ENCODE results near the gene P2RY6. TPM values are rescaled to one million over a fixed set of nuclear protein-coding genes. Genes with fewer than 3 reads are reported as not detected.
A peak's percentile ranks its signal among the peaks of the same experiment; 100 is the strongest.

Gene P2RY6
- total and polyA plus RNA-seq, 2 of the 8 experiments (the other 6 are each of a cell fraction or from before 2014, with no cell fraction given): 0.15 TPM; not detected in 1

DNA sequence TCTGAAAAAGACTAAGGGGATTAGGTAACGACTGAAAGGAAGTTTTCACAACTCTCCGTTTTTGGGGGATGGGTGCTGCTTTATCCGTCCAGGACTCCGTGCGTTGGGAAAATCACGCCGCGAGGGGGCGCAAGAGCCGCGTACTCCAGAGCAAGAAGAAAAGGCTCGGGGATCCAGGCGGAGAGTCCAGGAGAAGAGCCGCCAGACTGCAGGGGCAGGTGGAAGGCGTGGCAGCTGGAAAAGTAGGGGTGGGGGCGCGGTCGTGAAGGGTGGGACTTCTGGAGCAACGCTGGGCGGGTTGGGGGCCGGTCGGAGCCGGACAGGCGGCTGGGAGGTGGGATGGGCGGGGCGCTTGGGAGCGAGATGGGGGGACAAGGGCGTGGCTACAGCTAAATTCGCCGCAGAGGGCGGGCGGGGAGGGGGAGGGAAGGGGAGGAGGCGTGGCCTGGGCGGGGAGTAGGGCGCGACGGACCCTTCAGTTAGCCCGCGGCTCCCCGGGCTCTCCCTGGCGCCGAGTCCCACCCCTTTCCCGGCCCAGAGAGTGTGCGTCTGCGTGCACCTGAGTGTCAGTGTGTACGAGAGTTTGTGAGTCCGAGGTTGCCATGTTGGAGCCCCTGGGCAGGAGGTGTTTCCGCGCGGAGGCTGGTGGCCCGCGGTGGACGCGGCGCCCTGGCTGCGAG lies 35.3 kb downstream of the P2RY6 start:
- Histone ChIP-seq H4K91ac (replicated peaks; ENCODE audit: insufficient read length, low read length) (peak overlapping the region; percentile 6), H2BK15ac (ENCODE audit: low read length) (peak overlapping the region; percentile 46; the same call in 1 of the 2 replicates), H3K4me1 (replicated peaks in 1 of 4; ENCODE audit: control insufficient read depth in 3 of 4, insufficient read depth in 4 of 4, low read length in 3 of 4) (peaks cover 3 to 20% (median 7%) of the 10 kb centered on the region in 4 experiments; a peak in 6 of 7 replicates), H2AFZ (ENCODE audit: low read length) (peak overlapping the region; percentile 74; the same call in 1 of the 2 replicates), H3K4ac (replicated peaks; ENCODE audit: insufficient read length, low read depth, low read length) (no peak overlapping the region), H3K56ac (replicated peaks; ENCODE audit: insufficient read length, low read depth, low read length) (no peak overlapping the region), H3K23me2 (ENCODE audit: low read depth, low read length) (peaks cover 18% of the 10 kb centered on the region), H2BK12ac (ENCODE audit: low read depth, low read length) (0 out of 2 replicates have a peak overlapping the region, but pooled peaks have one; percentile 60), H3K27ac (ENCODE audit: low read depth, low read length) (0 out of 2 replicates have a peak overlapping the region, but pooled peaks have one; percentile 39), H3K79me1 (ENCODE audit: low read depth, low read length) (peaks cover 3% of the 10 kb centered on the region; the same call in 1 of the 2 replicates), H3K18ac (ENCODE audit: extremely low read depth, low read length) (peak overlapping the region; percentile 71), H4K5ac (ENCODE audit: insufficient read length, low read depth, low read length) (peak overlapping the region; percentile 51), H3K9ac (replicated peaks in 1 of 4; ENCODE audit: extremely low read depth in 1 of 4, low read depth in 3 of 4, low read length in 3 of 4) (peak overlapping the region in 3 of 4 experiments; percentile 3 to 32 (median 25); a peak in 5 of 7 replicates), H4K8ac (ENCODE audit: extremely low read depth, insufficient read depth, low read length) (no peak overlapping the region; the same call in 1 of the 2 replicates), H2BK20ac (ENCODE audit: low read length) (no peak overlapping the region; the same call in 1 of the 2 replicates), H3K4me3 (ENCODE audit: extremely low read depth in 1 of 4, insufficient read depth in 2 of 4, low read depth in 3 of 4, low read length in 4 of 4) (peak overlapping the region; percentile 57 to 88 (median 84)), H2BK5ac (ENCODE audit: low read depth, low read length) (peak overlapping the region; percentile 88; the same call in 1 of the 2 replicates), H3K27me3 (replicated peaks in 1 of 4; ENCODE audit: control insufficient read depth in 3 of 4, extremely low read depth in 1 of 4, insufficient read depth in 3 of 4, low read length in 3 of 4) (peaks cover 0 to 39% (median 27%) of the 10 kb centered on the region in 4 experiments; a peak in 6 of 7 replicates), H3K4me2 (ENCODE audit: insufficient read depth in 1 of 2, low read depth in 2 of 2, low read length in 2 of 2) (peak overlapping the region; percentile 37 to 98), H2BK120ac (replicated peaks; ENCODE audit: low read depth, low read length) (no peak overlapping the region), H3K9me3 (ENCODE audit: insufficient read depth in 2 of 2, low read depth in 1 of 2, low read length in 1 of 2) (no peaks in the 10 kb centered on the region), H4K20me1 (replicated peaks in 1 of 2; ENCODE audit: control insufficient read depth in 1 of 2, insufficient read depth in 2 of 2, low read length in 2 of 2) (peaks cover 10 to 21% of the 10 kb centered on the region in 2 experiments), H3K36me3 (ENCODE audit: control insufficient read depth in 2 of 4, insufficient read depth in 4 of 4, low read length in 3 of 4) (no peaks in the 10 kb centered on the region), H3K79me2 (ENCODE audit: control insufficient read depth in 1 of 2, insufficient read depth in 2 of 2, low read length in 2 of 2) (no peaks in the 10 kb centered on the region), H3K14ac (ENCODE audit: insufficient read length) (no peak overlapping the region), H2AK5ac (ENCODE audit: low read depth, low read length) (no peak overlapping the region), H3K23ac (ENCODE audit: insufficient read length) (no peak overlapping the region)
- CTCF ChIA-PET (ENCODE audit: partially characterized antibody): interaction anchor here (0.6 to 25.1 kb wide), 22 partner anchors 8 to 561 kb away, joined by 3 to 383 read pairs (median 6); no protein-coding TSS in a partner anchor
- POLR2A ChIA-PET (ENCODE audit: partially characterized antibody): interaction anchor here (0.6 to 7.8 kb wide), 6 partner anchors 9 to 84 kb away, joined by 3 to 91 read pairs (median 3); no protein-coding TSS in a partner anchor
- 0% methylated on average over 27 of the region's 56 CpGs; no CpG with 5 or more reads in 1 of the 2 experiments for WGBS, 2 experiments (ENCODE audit: extremely low coverage in 1 of 2, insufficient coverage in 1 of 2, insufficient read length in 1 of 2, insufficient replicate concordance in 2 of 2, low coverage in 1 of 2, low lambda C conversion rate in 2 of 2, missing lambda C conversion rate in 1 of 2)
- DNase-seq (ENCODE audit: low read depth in 1 of 2, low spot score in 2 of 2): peak; percentile 95 to 99
- FAIRE-seq: no peak
- TF ChIP-seq, protein P1, sequence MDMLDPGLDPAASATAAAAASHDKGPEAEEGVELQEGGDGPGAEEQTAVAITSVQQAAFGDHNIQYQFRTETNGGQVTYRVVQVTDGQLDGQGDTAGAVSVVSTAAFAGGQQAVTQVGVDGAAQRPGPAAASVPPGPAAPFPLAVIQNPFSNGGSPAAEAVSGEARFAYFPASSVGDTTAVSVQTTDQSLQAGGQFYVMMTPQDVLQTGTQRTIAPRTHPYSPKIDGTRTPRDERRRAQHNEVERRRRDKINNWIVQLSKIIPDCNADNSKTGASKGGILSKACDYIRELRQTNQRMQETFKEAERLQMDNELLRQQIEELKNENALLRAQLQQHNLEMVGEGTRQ (IDR thresholded peaks at IDR 0.05; ENCODE audit: low read length): no peak
- TF ChIP-seq CHD1 (IDR thresholded peaks at IDR 0.05; ENCODE audit: low read depth, low read length) (no peak), EP300 (IDR thresholded peaks at IDR 0.05; ENCODE audit: borderline replicate concordance in 1 of 2, low read depth in 2 of 2, low read length in 2 of 2) (0 out of 3 replicates have a peak, but pooled peaks of 1 of the 2 experiments have one; percentile 47), POU5F1 (IDR thresholded peaks at IDR 0.05; ENCODE audit: low read depth, low read length) (no peak), RXRA (IDR thresholded peaks at IDR 0.05; ENCODE audit: insufficient read depth, low read depth, low read length) (no peak), EGR1 (IDR thresholded peaks at IDR 0.05; ENCODE audit: borderline replicate concordance, low read depth, low read length) (no peak), TAF1 (IDR thresholded peaks at IDR 0.05; ENCODE audit: low read depth, low read length) (no peak), BACH1 (IDR thresholded peaks at IDR 0.05; ENCODE audit: low read length) (peak; percentile 95)
- TF ChIP-seq, protein P2, sequence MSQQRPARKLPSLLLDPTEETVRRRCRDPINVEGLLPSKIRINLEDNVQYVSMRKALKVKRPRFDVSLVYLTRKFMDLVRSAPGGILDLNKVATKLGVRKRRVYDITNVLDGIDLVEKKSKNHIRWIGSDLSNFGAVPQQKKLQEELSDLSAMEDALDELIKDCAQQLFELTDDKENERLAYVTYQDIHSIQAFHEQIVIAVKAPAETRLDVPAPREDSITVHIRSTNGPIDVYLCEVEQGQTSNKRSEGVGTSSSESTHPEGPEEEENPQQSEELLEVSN (IDR thresholded peaks at IDR 0.05): 0 out of 2 replicates have a peak, but pooled peaks have one; percentile 2

Data from H1 (cell line).